Liver (tissue), 3 donors: ENCODE data around the gene TGM3.

Experiments
- EGR1 ChIP-seq, 2 donors: IDR thresholded peaks; 2 replicates each; pipeline ENCODE4 v1.6.1; 2016 to 2018; ENCODE audit warnings: antibody characterized with exemption in 2 of 2, low read depth in 2 of 2
- FOXA1 ChIP-seq: IDR thresholded peaks from 2 replicates; pipeline ENCODE4 v1.6.1; 2016; ENCODE audit warnings: antibody characterized with exemption
- FOXA2 ChIP-seq: IDR thresholded peaks from 2 replicates; pipeline ENCODE4 v1.6.1; 2016; ENCODE audit warnings: antibody characterized with exemption
- HNF4G ChIP-seq: IDR thresholded peaks from 2 replicates; pipeline ENCODE4 v1.6.1; 2016; ENCODE audit warnings: antibody characterized with exemption
- JUND ChIP-seq, 2 donors: IDR thresholded peaks; 2 replicates each; pipeline ENCODE4 v1.6.1; 2016; ENCODE audit warnings: antibody characterized with exemption in 2 of 2
- NR2F2 ChIP-seq: IDR thresholded peaks from 2 replicates; pipeline ENCODE4 v1.6.1; 2016; ENCODE audit warnings: antibody characterized with exemption
- RAD21 ChIP-seq, 2 donors: IDR thresholded peaks; 2 replicates each; pipeline ENCODE4 v1.6.1; 2016; ENCODE audit warnings: antibody characterized with exemption in 2 of 2, mild to moderate bottlenecking in 2 of 2
- SP1 ChIP-seq: IDR thresholded peaks from 2 replicates; pipeline ENCODE4 v1.6.1; 2018; ENCODE audit warnings: antibody characterized with exemption, mild to moderate bottlenecking
- TAF1 ChIP-seq: conservative IDR thresholded peaks from 2 replicates; pipeline ENCODE4 v1.6.1; 2016; ENCODE audit warnings: antibody characterized with exemption, mild to moderate bottlenecking
- YY1 ChIP-seq: IDR thresholded peaks from 2 replicates; pipeline ENCODE4 v1.6.1; 2016; ENCODE audit warnings: antibody characterized with exemption, mild to moderate bottlenecking
- TF ChIP-seq, protein P1 (sequence below): IDR thresholded peaks from 2 replicates; pipeline ENCODE4 v1.6.1; 2016; ENCODE audit warnings: antibody characterized with exemption, mild to moderate bottlenecking
- TF ChIP-seq, protein P2 (sequence below): fragments of 150-350 bp; IDR thresholded peaks from 2 replicates; pipeline ENCODE4 v1.5.1; 2017; ENCODE audit warnings: improper control_type of control experiment, low read depth, low read length; ENCODE audit not compliant: missing input control
- TF ChIP-seq, protein P3 (sequence below): IDR thresholded peaks from 2 replicates; pipeline ENCODE4 v1.6.1; 2016; ENCODE audit warnings: antibody characterized with exemption
- TF ChIP-seq, protein P4 (sequence below): IDR thresholded peaks from 2 replicates; pipeline ENCODE4 v1.6.1; 2016; ENCODE audit warnings: antibody characterized with exemption
- donor health status: healthy.
- donor health status: healthy.

- TF ChIP-seq, protein P1, sequence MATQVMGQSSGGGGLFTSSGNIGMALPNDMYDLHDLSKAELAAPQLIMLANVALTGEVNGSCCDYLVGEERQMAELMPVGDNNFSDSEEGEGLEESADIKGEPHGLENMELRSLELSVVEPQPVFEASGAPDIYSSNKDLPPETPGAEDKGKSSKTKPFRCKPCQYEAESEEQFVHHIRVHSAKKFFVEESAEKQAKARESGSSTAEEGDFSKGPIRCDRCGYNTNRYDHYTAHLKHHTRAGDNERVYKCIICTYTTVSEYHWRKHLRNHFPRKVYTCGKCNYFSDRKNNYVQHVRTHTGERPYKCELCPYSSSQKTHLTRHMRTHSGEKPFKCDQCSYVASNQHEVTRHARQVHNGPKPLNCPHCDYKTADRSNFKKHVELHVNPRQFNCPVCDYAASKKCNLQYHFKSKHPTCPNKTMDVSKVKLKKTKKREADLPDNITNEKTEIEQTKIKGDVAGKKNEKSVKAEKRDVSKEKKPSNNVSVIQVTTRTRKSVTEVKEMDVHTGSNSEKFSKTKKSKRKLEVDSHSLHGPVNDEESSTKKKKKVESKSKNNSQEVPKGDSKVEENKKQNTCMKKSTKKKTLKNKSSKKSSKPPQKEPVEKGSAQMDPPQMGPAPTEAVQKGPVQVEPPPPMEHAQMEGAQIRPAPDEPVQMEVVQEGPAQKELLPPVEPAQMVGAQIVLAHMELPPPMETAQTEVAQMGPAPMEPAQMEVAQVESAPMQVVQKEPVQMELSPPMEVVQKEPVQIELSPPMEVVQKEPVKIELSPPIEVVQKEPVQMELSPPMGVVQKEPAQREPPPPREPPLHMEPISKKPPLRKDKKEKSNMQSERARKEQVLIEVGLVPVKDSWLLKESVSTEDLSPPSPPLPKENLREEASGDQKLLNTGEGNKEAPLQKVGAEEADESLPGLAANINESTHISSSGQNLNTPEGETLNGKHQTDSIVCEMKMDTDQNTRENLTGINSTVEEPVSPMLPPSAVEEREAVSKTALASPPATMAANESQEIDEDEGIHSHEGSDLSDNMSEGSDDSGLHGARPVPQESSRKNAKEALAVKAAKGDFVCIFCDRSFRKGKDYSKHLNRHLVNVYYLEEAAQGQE, result no peak
- TF ChIP-seq, protein P2, sequence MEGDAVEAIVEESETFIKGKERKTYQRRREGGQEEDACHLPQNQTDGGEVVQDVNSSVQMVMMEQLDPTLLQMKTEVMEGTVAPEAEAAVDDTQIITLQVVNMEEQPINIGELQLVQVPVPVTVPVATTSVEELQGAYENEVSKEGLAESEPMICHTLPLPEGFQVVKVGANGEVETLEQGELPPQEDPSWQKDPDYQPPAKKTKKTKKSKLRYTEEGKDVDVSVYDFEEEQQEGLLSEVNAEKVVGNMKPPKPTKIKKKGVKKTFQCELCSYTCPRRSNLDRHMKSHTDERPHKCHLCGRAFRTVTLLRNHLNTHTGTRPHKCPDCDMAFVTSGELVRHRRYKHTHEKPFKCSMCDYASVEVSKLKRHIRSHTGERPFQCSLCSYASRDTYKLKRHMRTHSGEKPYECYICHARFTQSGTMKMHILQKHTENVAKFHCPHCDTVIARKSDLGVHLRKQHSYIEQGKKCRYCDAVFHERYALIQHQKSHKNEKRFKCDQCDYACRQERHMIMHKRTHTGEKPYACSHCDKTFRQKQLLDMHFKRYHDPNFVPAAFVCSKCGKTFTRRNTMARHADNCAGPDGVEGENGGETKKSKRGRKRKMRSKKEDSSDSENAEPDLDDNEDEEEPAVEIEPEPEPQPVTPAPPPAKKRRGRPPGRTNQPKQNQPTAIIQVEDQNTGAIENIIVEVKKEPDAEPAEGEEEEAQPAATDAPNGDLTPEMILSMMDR, result no peak
- TF ChIP-seq YY1 (no peak), TAF1 (no peak), FOXA2 (no peak), RAD21 (IDR thresholded peaks at IDR 0.05) (no peak), JUND (IDR thresholded peaks at IDR 0.05) (no peak), SP1 (no peak), NR2F2 (no peak), HNF4G (no peak), EGR1 (IDR thresholded peaks at IDR 0.05; ENCODE audit: low read depth in 2 of 2) (no peak), FOXA1 (no peak)
- TF ChIP-seq, protein P3, sequence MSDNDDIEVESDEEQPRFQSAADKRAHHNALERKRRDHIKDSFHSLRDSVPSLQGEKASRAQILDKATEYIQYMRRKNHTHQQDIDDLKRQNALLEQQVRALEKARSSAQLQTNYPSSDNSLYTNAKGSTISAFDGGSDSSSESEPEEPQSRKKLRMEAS, result no peak
- TF ChIP-seq, protein P4, sequence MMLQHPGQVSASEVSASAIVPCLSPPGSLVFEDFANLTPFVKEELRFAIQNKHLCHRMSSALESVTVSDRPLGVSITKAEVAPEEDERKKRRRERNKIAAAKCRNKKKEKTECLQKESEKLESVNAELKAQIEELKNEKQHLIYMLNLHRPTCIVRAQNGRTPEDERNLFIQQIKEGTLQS, result no peak
These were observed 62.2 kb downstream of the TGM3 start for GRCh38 chr20:2358006-2358405.
